KMS-11 (cell line): ENCODE measurements around the gene AGFG2.

ENCODE experiments used
- H2AFZ ChIP-seq: fragments of 200-600 bp; sonication (generic); 2 replicates; pipeline ENCODE4 v1.6.1; 2016; ENCODE audit warnings: antibody characterized with exemption, mixed run types, low read depth
- H3K27ac ChIP-seq: fragments of 200-600 bp; sonication (generic); 2 replicates; pipeline ENCODE4 v1.6.1; 2016; ENCODE audit warnings: mild to moderate bottlenecking, mixed run types
- H3K27me3 ChIP-seq: fragments of 200-600 bp; sonication (generic); 2 replicates; pipeline ENCODE4 v1.6.1; 2017; ENCODE audit warnings: mild to moderate bottlenecking, low read depth, mixed run types, moderate library complexity; ENCODE audit not compliant: insufficient read depth
- H3K36me3 ChIP-seq: fragments of 200-600 bp; sonication (generic); 2 replicates; pipeline ENCODE4 v1.6.1; 2017; ENCODE audit warnings: mild to moderate bottlenecking, mixed run types; ENCODE audit not compliant: insufficient read depth
- H3K4me1 ChIP-seq: fragments of 200-600 bp; sonication (generic); 2 replicates; pipeline ENCODE4 v1.6.1; 2016; ENCODE audit warnings: mild to moderate bottlenecking, low read depth, mixed run types; ENCODE audit not compliant: poor library complexity, severe bottlenecking
- H3K4me2 ChIP-seq: fragments of 200-600 bp; sonication (generic); 2 replicates; pipeline ENCODE4 v1.7.0; 2016; ENCODE audit warnings: mild to moderate bottlenecking, mixed run types
- H3K4me3 ChIP-seq: fragments of 200-600 bp; sonication (generic); IDR thresholded peaks from 2 replicates; pipeline ENCODE4 v1.6.1; 2017; ENCODE audit warnings: low read depth, low read length, mixed read lengths; ENCODE audit not compliant: insufficient read depth
- H3K79me2 ChIP-seq: fragments of 200-600 bp; sonication (generic); 2 replicates; pipeline ENCODE4 v1.6.1; 2016; ENCODE audit warnings: low read depth, mixed run types; ENCODE audit not compliant: insufficient read depth
- H3K9ac ChIP-seq: fragments of 200-600 bp; sonication (generic); 2 replicates; pipeline ENCODE4 v1.6.1; 2016; ENCODE audit warnings: mild to moderate bottlenecking, mixed run types
- H4K20me1 ChIP-seq: fragments of 200-600 bp; sonication (generic); 2 replicates; pipeline ENCODE4 v1.6.1; 2016; ENCODE audit warnings: mild to moderate bottlenecking, mixed run types; ENCODE audit not compliant: insufficient read depth
- TF ChIP-seq, protein P1 (sequence below): fragments of 200-600 bp; sonication (generic); conservative IDR thresholded peaks from 2 replicates; pipeline ENCODE4 v1.6.1; 2017; ENCODE audit warnings: low read depth, mild to moderate bottlenecking, antibody characterized with exemption, low read length, moderate library complexity, mixed read lengths

The AGFG2 gene

DNA sequence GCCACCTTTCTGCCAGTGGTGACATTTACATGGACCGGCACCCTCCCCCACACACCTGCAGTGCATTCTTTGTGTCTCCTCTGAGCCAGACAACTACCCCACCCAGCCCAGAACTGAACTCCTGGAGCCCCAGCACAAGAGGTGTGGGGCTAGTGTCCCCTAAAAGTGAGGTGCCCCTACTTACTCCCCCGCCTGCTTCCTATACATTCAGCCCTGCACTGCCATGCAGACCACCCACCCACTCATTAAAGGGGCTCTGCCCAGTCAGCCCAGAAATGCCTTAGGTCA lies 32.8 kb downstream of the AGFG2 start:
- Histone ChIP-seq H3K36me3 (no peaks in the 10 kb centered on the region), H3K4me2 (no peak overlapping the region), H3K27me3 (no peaks in the 10 kb centered on the region), H3K4me1 (no peaks in the 10 kb centered on the region), H3K27ac (no peak overlapping the region), H3K79me2 (no peaks in the 10 kb centered on the region), H3K9ac (no peak overlapping the region), H4K20me1 (no peaks in the 10 kb centered on the region), H3K4me3 (no peak overlapping the region), H2AFZ (no peak overlapping the region)
- TF ChIP-seq, protein P1, sequence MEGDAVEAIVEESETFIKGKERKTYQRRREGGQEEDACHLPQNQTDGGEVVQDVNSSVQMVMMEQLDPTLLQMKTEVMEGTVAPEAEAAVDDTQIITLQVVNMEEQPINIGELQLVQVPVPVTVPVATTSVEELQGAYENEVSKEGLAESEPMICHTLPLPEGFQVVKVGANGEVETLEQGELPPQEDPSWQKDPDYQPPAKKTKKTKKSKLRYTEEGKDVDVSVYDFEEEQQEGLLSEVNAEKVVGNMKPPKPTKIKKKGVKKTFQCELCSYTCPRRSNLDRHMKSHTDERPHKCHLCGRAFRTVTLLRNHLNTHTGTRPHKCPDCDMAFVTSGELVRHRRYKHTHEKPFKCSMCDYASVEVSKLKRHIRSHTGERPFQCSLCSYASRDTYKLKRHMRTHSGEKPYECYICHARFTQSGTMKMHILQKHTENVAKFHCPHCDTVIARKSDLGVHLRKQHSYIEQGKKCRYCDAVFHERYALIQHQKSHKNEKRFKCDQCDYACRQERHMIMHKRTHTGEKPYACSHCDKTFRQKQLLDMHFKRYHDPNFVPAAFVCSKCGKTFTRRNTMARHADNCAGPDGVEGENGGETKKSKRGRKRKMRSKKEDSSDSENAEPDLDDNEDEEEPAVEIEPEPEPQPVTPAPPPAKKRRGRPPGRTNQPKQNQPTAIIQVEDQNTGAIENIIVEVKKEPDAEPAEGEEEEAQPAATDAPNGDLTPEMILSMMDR, result no peak

DNA sequence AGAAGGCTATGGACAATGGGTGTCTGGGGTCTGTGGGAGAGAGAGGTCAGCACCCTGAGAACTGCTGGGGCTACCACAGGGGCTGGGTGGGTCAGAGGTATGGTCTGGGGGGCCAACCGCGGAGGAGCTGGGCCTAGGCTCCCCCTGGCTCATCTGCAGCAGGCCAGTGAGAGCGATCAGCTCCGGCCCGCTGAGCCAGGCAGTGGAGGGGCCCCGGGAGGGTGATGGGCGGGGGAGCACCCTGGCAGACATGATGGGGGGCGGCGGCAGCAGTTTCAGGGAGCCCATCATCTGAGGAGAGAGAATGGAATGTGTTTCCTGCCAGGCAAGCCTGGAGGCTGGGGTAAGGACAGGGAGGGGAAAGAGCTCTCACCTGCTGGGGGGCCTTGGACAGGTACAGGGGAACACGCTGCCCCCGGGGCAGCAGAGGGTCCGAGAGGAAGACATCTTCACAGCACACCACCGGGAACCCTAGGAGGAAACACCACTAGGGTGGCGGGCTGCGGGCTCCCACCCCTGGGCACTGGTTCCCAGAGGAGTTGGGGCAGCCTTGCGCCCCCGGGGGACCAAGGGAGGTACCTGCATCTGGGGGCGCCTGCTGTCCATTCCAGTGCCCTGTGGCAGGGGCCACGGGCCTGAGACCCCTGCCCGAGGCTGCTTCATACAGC lies 33.4 kb downstream of the AGFG2 start:
- no peaks in the 10 kb centered on the region for H4K20me1 ChIP-seq
- H3K27ac ChIP-seq, result no peak overlapping the region
- TF ChIP-seq, protein P1, result no peak
- H3K36me3 ChIP-seq, result no peaks in the 10 kb centered on the region
- H3K4me1 ChIP-seq, result no peaks in the 10 kb centered on the region
- no peak overlapping the region for H2AFZ ChIP-seq
- no peak overlapping the region for H3K4me3 ChIP-seq
- H3K27me3 ChIP-seq, result no peaks in the 10 kb centered on the region
- no peak overlapping the region for H3K4me2 ChIP-seq
- H3K79me2 ChIP-seq, result no peaks in the 10 kb centered on the region
- no peak overlapping the region for H3K9ac ChIP-seq

DNA sequence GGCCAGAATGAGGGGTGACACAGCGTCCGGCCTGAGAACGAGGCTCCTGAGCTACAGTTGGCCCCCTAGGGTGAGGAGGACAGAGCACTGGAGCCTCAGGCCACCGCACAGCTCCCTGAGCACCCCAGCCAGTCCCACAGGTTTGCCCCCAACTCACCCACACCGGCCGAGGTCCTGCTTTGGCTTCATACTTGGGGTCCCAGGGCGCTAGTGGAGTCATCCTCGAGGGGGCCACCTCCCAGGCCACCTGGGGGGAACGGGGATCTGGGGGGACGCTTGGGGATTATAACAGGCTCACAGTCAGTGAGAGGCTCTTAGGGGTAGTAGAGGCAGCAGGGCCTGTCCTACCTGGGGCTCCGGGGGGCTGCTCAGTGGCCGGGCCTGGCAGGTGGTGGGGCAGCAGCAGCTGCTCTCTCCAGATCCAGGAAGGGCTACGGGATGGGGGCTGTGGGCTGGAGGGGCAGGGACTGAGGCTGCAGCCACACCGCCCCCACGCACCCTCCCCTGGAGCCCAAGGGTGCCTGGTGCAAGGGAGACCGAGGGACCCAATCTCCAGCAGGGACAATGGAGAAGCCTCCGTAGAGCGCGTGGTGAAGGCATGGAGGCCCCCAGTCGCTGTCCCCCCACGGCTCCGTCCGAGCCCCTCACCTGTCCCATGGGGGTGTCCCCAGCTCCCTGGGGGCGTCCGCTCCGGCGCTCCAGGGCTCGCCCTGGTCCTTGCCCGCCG lies 34.1 kb downstream of the AGFG2 start:
- Histone ChIP-seq H4K20me1 (no peaks in the 10 kb centered on the region), H3K9ac (no peak overlapping the region), H3K27me3 (no peaks in the 10 kb centered on the region), H2AFZ (no peak overlapping the region), H3K36me3 (no peaks in the 10 kb centered on the region), H3K79me2 (no peaks in the 10 kb centered on the region), H3K4me1 (no peaks in the 10 kb centered on the region), H3K27ac (no peak overlapping the region), H3K4me2 (no peak overlapping the region), H3K4me3 (no peak overlapping the region)
- TF ChIP-seq, protein P1, result no peak

DNA sequence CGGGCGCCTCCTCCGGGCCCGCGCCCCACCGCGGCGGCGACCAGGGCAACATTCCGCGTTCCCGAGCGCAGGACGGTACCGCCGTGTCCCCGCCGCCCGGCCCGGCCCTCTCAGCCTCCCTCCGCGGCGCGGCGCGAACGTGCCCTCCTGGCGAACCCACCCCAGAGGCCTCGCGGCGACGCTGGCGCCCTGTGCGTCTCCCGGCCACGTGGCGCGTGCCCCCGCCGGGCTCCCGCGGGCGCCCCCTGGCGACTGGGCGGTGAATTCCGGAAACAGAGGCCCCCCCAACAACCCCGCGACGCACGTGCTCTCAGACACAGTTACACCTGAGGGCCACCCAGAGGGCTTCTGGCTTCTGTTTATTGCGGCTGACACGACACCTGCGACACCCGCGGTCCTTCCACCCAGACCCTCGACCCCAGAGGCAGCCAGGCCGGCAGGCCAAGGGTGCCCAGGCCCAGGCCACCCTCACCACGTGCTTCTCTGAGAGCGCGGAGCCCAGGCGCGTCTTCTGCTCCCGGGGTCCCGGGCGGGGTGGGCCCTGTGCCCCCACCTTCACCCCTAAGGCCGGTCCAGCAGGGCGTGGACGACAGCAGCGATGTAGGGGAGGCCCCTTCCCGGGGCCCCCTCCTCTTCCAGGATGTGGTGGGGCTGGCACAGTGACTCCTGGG lies 34.8 kb downstream of the AGFG2 start, which contains the start of gene SAP25:
TSS of gene SAP25 (minus strand) at position 210 of the 671 bp plus-strand sequence. CDS start at position 52, 158 bp downstream.
- Histone ChIP-seq H3K79me2 (no peaks in the 10 kb centered on the region), H3K27me3 (no peaks in the 10 kb centered on the region), H3K9ac (no peak within 1 kb of the TSS), H3K4me3 (no peak within 1 kb of the TSS), H3K36me3 (no peaks in the 10 kb centered on the region), H3K27ac (no peak within 1 kb of the TSS), H4K20me1 (no peaks in the 10 kb centered on the region), H2AFZ (no peak within 1 kb of the TSS), H3K4me1 (no peaks in the 10 kb centered on the region), H3K4me2 (no peak within 1 kb of the TSS)
- TF ChIP-seq, protein P1, result no peak
